DOHH2 (cell line): ENCODE measurements around the gene HTR2B.

Experiments used
- CTCF ChIP-seq: fragments of 200-600 bp; sonication (generic); IDR thresholded peaks from one replicate; pipeline ENCODE4 v1.5.1; 2014; ENCODE audit warnings: antibody characterized with exemption, mild to moderate bottlenecking, low read depth, low read length; ENCODE audit not compliant: poor library complexity, severe bottlenecking
- EZH2phosphoT487 ChIP-seq: fragments of 200-600 bp; sonication (generic); IDR thresholded peaks from 2 replicates; pipeline ENCODE4 v1.6.1; 2017; ENCODE audit warnings: borderline replicate concordance, mild to moderate bottlenecking, antibody characterized with exemption, low read length, moderate library complexity, mixed read lengths

- TF ChIP-seq CTCF (no peak), EZH2phosphoT487 (no peak)
These were observed 30.0 kb downstream of the HTR2B start for GRCh38 chr2:231094736-231095346.
